Caki2 (cell line): Measurements from ENCODE around the gene NIP7. TPM values are rescaled to one million over a fixed set of nuclear protein-coding genes. Genes with fewer than 3 reads are reported as not detected.

Experiments used
- DNase-seq: peaks from one replicate; pipeline ENCODE4 v3.0.0-alpha.2; 2015; ENCODE audit warnings: low read depth
- in situ Hi-C: cut with HindIII; loops from 2 replicates; pipeline ENCODE4 v1.10.0; 2016; ENCODE audit warnings: low sequenced_read_pairs, low pct_unique_long_range_greater_than_20kb, mixed read lengths
- total RNA-seq: library from RNA; depleted of rRNA; stranded (reverse); fragments of >200 nt; shearing (Covaris generic); gene quantifications from 2 replicates; pipeline ENCODE4 v1.2.3, GENCODE V29; 2014; ENCODE audit warnings: low replicate concordance

NIP7 gene
- total RNA-seq, 1 experiment from 2014 or later = 18.7 TPM

GRCh38 chr16:69315486-69316311 is 23.9 kb upstream of the NIP7 start:
- DNase-seq = no peak
- in situ Hi-C loops = no loop called here

- in situ Hi-C loops = no loop called here
These were observed 23.0 kb upstream of the NIP7 start for GRCh38 chr16:69316595-69317034.

GRCh38 chr16:69318177-69318910 is 21.2 kb upstream of the NIP7 start:
- no peak for DNase-seq
- in situ Hi-C loops = no loop called here

More at GRCh38 chr16:69316595-69317034, 23.0 kb upstream of the NIP7 start:
- DNase-seq = no peak

DNA sequence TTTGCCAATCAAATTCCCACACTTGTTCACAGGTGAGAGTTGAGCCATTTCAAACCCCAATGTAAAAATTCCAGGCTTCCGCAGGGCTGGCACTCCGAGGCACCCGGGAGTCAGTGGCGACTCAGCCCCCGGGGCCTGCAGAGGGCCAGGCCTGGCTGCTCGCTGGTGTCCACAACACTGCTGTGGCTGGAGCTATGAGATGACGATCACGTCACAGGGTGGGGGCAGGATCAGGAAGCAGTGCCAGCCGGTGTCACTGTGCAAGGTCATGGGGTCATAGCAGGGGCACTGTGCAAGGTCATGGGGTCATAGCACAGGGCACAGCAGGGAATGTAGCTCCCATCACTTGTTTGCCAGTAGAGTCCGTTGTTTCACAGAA is 20.7 kb upstream of the NIP7 start:
- in situ Hi-C loops = no loop called here
- no peak for DNase-seq

DNA sequence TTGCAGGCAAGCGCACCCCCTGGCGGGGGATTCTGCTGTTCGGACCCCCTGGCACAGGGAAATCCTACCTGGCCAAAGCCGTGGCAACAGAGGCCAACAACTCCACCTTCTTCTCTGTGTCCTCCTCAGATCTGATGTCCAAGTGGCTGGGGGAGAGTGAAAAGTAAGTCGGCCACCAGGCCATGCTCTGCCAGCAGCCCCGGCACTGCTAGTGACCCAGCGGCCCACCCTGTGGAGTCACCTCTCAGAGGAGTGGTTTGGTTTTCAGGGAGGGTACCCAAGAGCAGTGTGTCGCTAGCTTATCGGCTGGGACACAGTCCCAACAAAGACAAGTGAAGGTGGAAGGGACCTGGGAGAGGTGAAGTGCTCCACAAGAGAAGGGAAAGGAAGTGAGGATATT is 20.2 kb upstream of the NIP7 start:
- in situ Hi-C loops = no loop called here
- DNase-seq = no peak

DNA sequence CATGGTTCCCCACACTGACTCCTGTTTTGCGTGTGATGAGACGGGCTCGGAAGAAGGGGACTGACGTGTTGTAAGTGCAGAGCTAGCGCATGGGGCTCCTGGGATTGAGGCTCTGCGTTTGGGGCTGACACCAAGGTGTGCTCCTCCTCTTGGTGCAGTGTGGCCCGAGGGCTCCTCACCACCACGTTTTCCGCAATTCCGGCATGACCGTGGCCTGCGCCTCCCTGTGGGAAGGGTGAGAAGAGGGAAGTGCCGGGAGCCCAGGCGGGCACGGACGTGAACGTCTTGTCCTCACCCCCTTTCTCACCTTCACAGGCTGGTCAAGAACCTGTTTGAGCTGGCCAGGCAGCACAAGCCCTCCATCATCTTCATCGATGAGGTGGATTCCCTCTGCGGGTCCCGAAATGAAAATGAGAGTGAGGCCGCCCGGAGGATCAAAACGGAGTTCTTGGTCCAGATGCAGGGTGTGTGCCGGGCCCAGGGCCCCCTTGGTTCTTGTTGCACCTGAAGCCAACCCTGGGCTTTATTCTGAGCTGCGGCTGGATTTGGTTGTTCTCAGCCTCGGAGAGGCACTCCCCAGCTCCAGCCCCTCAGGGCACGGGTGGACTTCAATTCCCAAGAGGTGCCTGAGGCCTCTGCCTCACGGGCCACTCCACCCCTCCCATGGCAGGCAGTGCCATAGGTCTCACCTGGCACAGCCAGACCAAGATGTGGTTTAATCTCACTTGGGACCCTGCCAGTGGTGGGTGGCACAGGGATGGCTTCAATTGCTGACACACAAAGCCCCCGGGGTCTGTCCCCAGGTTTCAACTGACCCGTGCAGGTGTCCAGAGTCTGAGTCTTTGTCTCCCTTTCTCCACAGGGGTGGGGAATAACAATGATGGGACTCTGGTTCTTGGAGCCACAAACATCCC is 19.5 kb upstream of the NIP7 start:
- in situ Hi-C loops = no loop called here
- no peak for DNase-seq

DNA sequence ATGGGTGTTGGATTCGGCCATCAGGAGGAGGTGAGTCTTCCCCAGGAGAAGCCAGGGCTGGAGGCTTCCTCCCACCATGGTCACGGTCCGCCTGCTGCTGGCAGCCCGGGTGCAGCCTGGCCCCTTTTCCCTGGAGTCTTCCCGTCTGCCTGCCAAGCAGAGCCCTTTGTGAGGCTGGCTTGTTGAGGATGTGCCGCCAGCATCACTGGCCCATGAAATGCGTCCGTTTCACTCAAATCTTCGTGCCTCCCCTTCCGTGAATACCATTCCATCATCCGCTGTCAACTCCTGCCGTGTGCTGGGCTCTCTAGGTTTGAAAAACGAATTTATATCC is 18.9 kb upstream of the NIP7 start:
- in situ Hi-C loops = no loop called here
- DNase-seq = no peak

GRCh38 chr16:69321080-69321479 is 18.5 kb upstream of the NIP7 start:
- in situ Hi-C loops = no loop called here
- no peak for DNase-seq

- in situ Hi-C loops = no loop called here
- DNase-seq = no peak
These were observed 17.2 kb upstream of the NIP7 start for GRCh38 chr16:69322343-69322742.

DNA sequence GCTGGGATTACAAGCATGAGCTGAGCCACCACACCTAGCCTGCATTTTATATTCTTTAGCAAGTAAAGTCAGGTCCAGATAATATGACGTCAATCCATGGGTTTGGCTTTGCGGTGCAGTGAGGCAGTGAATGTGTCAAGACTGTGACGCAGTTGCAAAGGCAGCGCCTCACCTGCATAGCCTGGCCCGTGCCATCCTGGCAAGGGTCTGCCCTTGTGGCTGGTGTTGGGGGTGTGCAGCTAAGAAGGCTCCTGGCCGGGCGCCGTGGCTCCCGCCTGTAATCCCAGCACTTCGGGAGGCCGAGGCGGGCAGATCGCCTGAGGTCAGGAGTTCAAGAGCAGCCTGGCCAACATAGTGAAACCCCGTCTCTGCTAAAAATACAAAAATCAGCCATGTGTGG is 16.2 kb upstream of the NIP7 start:
- in situ Hi-C loops = no loop called here
- DNase-seq = no peak

DNA sequence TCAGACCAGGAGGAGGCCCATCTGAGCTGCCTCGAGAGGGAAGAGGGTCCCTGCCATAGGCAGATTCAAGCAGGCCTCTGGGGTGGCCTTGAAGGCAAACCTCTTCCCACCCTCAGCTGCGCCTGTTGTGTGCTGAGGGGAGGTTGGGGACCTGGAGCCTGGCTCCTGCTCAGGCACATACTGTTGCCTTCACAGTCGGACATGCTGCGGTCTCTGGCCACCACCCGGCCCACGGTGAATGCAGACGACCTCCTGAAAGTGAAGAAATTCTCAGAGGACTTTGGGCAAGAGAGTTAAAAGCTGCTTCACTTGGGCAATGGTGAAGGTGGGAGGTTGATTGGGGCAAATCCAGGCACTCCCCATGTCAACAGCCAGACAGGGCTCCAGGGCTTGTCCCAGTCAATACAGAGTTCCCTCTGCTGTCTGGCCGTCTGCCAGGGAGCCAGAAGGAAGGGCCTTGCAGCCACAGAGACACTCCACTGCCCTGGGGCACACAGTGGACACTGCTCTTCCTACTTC is 15.5 kb upstream of the NIP7 start:
- DNase-seq = no peak
- in situ Hi-C loops = no loop called here

DNA sequence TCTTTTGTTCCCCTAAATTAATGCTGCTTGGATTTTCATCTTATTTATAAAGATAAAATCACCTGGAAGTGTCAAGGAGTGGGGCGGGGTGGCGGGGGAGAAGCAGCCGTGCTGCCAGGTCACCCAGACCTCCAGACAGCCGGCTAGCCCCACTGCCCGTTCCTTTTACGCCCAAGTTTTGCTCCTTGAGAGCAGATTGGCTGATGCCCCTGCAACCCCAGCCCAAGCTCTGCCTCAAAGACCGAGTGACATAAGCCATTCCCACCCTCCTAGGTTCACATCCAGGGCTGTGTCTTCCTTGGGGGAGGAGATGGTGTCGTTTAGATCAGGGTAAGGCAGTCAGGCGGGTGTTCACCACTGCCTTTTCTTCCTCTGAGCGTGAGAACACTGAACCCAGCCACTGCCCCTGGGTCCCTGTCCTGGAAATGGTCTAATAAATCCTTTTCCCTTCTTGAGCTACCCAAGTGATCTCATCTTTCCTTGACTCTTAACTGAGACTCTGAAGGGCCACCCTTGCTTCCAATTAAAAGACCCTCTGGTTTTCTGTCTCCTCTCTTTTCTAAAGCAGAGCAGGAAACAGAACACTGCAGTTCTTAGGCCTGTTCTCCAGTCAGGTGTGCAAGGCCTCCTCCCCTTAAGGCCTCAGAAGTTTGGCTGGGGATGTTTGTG is 14.9 kb upstream of the NIP7 start:
- in situ Hi-C loops = no loop called here
- no peak for DNase-seq

GRCh38 chr16:69325784-69326171 is 13.8 kb upstream of the NIP7 start:
- DNase-seq = no peak
- in situ Hi-C loops = no loop called here

- in situ Hi-C loops = no loop called here
- DNase-seq = peak; percentile 80
These were observed 13.2 kb upstream of the NIP7 start for GRCh38 chr16:69326172-69326873.

DNA sequence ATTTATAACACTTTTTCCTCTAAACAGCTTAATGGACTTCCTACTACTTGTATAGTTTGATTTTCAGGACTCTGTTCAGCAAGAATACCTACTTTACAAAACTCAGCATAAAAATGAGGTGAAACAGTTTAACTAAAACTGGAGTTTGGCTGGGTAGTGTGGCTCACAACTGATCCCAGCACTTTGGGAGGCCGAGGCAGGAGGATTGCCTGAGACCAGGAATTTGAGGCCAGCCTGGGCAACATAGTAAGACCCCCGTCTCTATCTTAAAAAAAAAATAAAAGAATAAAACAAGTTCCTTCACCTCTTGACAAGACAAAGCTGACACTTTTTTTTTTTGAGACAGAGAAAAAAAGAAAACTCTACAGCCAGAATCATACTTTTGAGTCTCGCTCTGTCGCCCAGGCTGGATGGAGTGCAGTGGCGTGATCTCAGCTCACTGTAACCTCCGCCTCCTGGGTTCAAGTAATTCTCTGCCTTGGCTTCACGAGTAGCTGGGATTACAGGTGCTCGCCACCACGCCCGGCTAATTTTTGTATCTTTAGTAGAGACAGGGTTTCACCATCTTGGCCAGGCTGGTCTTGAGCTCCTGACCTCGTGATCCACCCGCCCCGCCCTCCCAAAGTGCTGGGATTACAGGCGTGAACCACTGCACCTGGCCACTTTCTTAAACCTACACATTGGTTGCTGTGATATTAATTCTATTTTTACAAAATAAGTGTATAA is 11.8 kb upstream of the NIP7 start:
- in situ Hi-C loops = no loop called here
- no peak for DNase-seq

- peak; percentile 58 for DNase-seq
- in situ Hi-C loops = no loop called here
These were observed 10.7 kb upstream of the NIP7 start for GRCh38 chr16:69328854-69329316.
